Effector CD4-positive, alpha-beta T cell (primary cell): Measurements from ENCODE around the gene RAI14.
"Not testable (repeated sequence)": the region's sequence is repeated elsewhere in the genome, so short reads cannot be mapped to it uniquely, and the experiment has no call there.

Experiments
- DNase-seq: peaks from one replicate; pipeline ENCODE4 v3.0.0-alpha.2; 2020

RAI14 gene

DNA sequence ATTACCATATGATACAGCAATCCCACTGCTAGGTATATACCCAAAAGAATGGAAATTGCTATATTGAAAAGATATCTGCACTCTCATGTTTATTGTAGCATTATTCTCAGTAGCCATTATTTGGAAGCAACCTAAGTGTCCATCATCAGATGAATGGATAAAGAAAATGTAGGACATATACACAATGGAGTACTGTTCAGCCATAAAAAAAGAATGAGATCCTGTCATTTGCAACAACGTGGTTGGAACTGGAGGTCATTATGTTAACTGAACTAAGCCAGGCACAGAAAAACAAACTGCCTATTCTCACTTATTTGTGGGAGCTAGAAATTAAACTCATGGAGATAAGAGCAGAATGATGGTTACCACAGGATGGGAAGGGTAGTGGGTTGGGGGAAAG lies 119.8 kb downstream of the RAI14 start:
- DNase-seq = no peak

DNA sequence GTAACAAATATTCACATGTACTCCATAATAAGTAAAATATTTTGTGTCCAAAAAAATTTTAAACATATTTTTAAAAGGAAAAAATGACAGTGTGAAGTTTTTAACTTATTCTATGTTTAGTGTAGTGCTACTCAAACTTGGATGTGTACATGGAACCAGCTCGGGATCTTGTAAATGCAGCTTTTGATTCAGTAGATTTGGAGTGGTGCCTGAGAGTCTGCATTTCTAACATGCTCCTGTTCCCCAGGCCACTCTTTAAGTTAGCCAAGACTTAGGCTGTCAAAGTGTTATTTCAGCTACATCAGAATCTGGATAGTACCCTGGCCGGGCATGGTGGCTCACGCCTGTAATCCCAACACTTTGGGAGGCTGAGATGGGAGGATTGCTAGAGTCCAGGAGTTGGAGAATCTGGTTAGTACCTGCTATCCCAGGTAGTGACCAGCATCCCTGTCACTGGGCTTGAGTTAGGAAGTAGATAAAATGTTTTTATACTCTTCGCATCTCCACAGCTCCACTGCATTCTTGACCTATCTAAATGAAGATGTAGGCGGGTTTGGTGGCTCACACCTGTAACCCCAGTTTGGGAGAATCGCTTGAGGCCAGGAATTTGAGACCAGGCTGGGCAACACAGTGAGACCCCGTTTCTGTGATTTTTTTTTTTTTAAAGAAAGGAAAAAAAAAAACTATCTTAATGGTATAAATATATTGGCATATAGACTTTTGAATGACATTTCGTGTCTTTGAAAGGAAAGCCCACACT lies 122.1 kb downstream of the RAI14 start:
- no peak for DNase-seq

- not testable (repeated sequence) for DNase-seq
Measured at GRCh38 chr5:34783892-34784291, 127.8 kb downstream of the RAI14 start.

DNA sequence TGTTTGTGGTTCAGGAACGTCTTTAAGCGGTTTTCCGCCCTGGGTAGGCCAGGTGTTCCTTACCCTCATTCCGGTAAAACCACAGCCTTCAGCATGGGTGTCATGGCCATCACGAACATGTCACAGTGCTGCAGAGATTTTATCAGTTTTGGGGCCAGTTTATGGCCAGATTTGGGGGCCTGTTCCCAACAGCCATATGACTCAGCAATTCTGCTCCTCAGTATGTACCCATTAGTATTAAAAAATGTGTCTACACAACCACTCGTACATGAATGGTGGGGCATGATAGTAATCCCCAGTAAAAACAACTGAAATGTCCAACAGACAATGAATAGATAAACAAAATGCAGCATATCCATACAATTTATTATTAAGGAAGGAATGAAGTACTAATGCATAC lies 130.9 kb downstream of the RAI14 start:
- DNase-seq = no peak

DNA sequence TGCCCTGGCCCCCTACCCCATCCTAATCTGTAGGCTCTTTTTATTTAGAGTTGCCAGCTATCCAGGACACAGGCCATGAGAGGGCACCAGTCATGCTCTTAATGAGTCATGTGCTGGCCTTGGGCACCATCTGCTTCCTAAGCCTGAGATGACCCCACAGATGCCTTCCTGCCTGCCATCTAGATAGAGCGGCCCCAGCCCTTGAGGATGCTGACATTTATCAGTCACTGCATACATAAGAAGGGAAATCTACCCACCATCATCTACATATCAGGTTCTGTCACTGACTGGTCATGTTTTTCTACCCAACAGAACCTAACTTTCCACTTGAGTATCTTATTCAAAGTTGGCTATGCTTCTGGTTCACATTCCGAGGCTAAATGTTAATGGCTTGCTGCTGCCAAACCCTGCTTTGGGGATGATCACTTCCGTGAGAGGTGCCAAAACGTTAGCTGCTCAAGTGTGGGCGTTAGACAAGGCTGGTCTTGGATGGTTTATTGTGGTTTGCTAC lies 132.9 kb downstream of the RAI14 start:
- DNase-seq = no peak

- DNase-seq = no peak
Measured at GRCh38 chr5:34789639-34790038, 133.5 kb downstream of the RAI14 start.

- no peak for DNase-seq
Measured at GRCh38 chr5:34790069-34790468, 133.9 kb downstream of the RAI14 start.

- DNase-seq = no peak
Measured at GRCh38 chr5:34791761-34792244, 135.7 kb downstream of the RAI14 start.

GRCh38 chr5:34802834-34803563 lies 146.9 kb downstream of the RAI14 start:
- no peak for DNase-seq

GRCh38 chr5:34803974-34804732 lies 148.0 kb downstream of the RAI14 start:
- DNase-seq = no peak

GRCh38 chr5:34804913-34805312 lies 148.8 kb downstream of the RAI14 start:
- DNase-seq = no peak

DNA sequence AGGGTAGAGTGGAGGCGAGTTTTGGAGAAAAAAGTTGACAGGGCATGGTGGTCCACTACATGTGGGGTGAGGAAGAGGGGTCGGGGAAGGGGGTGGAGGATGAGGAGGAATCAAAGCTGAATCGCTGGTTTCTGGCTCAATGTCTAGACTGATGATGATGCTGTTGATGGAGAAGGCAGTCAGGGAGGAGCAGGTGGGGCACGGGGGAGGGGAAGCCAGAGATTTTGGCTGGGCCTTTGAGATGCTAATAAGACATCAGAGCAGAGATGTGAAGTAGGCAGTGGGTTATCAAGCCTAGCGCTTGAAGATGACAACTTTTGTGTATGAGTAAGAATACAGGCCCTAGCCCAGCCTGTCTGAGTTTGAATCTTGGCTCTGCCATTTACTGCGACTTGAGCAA lies 150.4 kb downstream of the RAI14 start:
- DNase-seq = no peak

DNA sequence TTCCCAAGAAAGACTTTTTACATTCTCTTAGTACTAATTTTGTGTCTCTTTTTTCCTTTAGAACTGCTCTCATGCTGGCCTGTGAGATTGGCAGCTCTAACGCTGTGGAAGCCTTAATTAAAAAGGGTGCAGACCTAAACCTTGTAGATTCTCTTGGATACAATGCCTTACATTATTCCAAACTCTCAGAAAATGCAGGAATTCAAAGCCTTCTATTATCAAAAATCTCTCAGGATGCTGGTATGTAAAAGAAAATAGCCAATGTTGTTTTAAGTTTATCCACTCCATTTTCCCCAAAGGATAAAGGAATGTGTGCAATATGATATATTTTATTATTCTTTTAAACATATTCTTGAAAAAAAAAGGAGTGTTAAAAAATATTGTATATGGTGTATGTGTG lies 155.6 kb downstream of the RAI14 start:
- DNase-seq = no peak

GRCh38 chr5:34813509-34813908 lies 157.4 kb downstream of the RAI14 start:
- no peak for DNase-seq

- no peak for DNase-seq
Measured at GRCh38 chr5:34817558-34818351, 161.6 kb downstream of the RAI14 start.

GRCh38 chr5:34818717-34819116 lies 162.6 kb downstream of the RAI14 start:
- no peak for DNase-seq

DNA sequence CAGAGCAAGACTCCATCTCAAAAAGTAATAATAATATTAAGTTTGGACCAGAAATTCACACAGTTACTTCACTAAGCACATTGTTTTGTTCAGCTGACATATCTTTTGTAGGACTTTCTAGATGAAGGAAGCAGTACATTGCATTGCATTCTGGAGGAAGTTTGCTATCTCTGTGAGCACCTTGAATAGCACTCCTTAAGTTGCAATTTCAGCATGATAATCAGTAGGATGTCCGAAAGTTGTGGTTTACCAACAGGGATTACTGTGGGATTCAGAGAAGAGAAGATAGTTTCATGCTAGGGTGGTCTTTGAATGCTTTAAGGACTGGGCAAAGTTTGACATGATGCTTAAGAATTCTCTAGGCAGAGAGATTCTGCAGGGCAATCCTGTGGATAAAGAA lies 164.5 kb downstream of the RAI14 start:
- DNase-seq = no peak

- DNase-seq = no peak
Measured at GRCh38 chr5:34822956-34823715, 167.0 kb downstream of the RAI14 start.

GRCh38 chr5:34826347-34826746 lies 170.2 kb downstream of the RAI14 start:
- DNase-seq = no peak

- DNase-seq = no peak
Measured at GRCh38 chr5:34827588-34828506, 171.7 kb downstream of the RAI14 start.
